B cell (primary cell): ENCODE measurements around the gene RHEBL1. TPM values are rescaled to one million over a fixed set of nuclear protein-coding genes. Genes with fewer than 3 reads are reported as not detected.
A peak's percentile ranks its signal among the peaks of the same experiment; 100 is the strongest.

Experiments
- ATAC-seq: fragments of 200-7000 bp; cut with Tn5 transposase; one replicate; pipeline ENCODE4 v1.10.0; 2021; ENCODE audit warnings: low read depth, mild to moderate bottlenecking, moderate number of reproducible peaks, moderate library complexity
- CTCF ChIA-PET: fragments of 350-600 bp; sonication (Branson Sonifier 250); formaldehyde crosslinking; loops from one replicate; lab custom pipeline; 2021; ENCODE audit warnings: antibody characterized with exemption, inconsistent platforms; lab: Charles Lee
- POLR2A ChIA-PET: fragments of 350-600 bp; sonication (Branson Sonifier 250); formaldehyde crosslinking; loops from one replicate; lab custom pipeline; 2021; ENCODE audit warnings: antibody characterized with exemption; lab: Charles Lee
- DNase-seq: peaks from one replicate; pipeline ENCODE4 v3.0.0; 2013
- H2AFZ ChIP-seq: 2 replicates; pipeline ENCODE4 v1.6.1; 2012; ENCODE audit warnings: mild to moderate bottlenecking, low read depth, low read length; ENCODE audit not compliant: insufficient read depth, poor library complexity, severe bottlenecking
- H3K27ac ChIP-seq, 2 donors: 1 replicate in 1 of 2; 2 replicates in 1 of 2; pipeline ENCODE4 v1.5.1; 2012 to 2013; ENCODE audit warnings: low read length in 2 of 2, mild to moderate bottlenecking in 2 of 2, moderate library complexity in 1 of 2
- H3K27me3 ChIP-seq, 4 experiments: fragments of 200-600 bp in 1 of 4; sonication (generic) in 1 of 4; replicated peaks in 1 of 4; 1 replicate in 2 of 4; 2 replicates in 2 of 4; pipeline versions ENCODE4 v1.6.1 to v1.7.0; 2013 to 2016; ENCODE audit warnings: low read length in 3 of 4, mild to moderate bottlenecking in 2 of 4, mixed read lengths in 1 of 4, moderate library complexity in 1 of 4; ENCODE audit not compliant: insufficient read depth in 4 of 4, control insufficient read depth in 3 of 4; ENCODE audit errors: control extremely low read depth in 1 of 4
- H3K36me3 ChIP-seq, 2 experiments: replicated peaks in 1 of 2; 1 replicate in 1 of 2; 2 replicates in 1 of 2; pipeline versions ENCODE4 v1.6.1 to v1.7.1; 2013; ENCODE audit warnings: low read length in 1 of 2; ENCODE audit not compliant: insufficient read depth in 2 of 2, control insufficient read depth in 1 of 2; ENCODE audit errors: control extremely low read depth in 1 of 2, extremely low read depth in 1 of 2
- H3K4me1 ChIP-seq, 2 donors: fragments of 200-600 bp in 1 of 2; sonication (generic) in 1 of 2; 1 replicate in 1 of 2; 2 replicates in 1 of 2; pipeline versions ENCODE4 v1.5.1 to v1.6.1; 2013 to 2017; ENCODE audit warnings: low read length in 2 of 2; ENCODE audit not compliant: control insufficient read depth in 2 of 2, insufficient read depth in 2 of 2
- H3K4me2 ChIP-seq: replicated peaks from 2 replicates; pipeline ENCODE3; 2012; ENCODE audit warnings: mild to moderate bottlenecking, low read depth, low read length; ENCODE audit not compliant: poor library complexity, severe bottlenecking
- H3K4me3 ChIP-seq, 5 experiments: fragments of 200-600 bp in 1 of 5; sonication (generic) in 1 of 5; 1 replicate in 3 of 5; 2 replicates in 2 of 5; pipeline versions ENCODE4 v1.5.1 to v1.7.0; 2011 to 2016; ENCODE audit warnings: low read length in 4 of 5, mild to moderate bottlenecking in 4 of 5, low read depth in 2 of 5, control low read depth in 1 of 5, moderate library complexity in 1 of 5; ENCODE audit not compliant: insufficient read depth in 1 of 5; ENCODE audit errors: control extremely low read depth in 1 of 5, extremely low read depth in 1 of 5
- H3K79me2 ChIP-seq: fragments of 200-600 bp; sonication (generic); one replicate; pipeline ENCODE4 v1.6.0; 2016; ENCODE audit warnings: low read length; ENCODE audit not compliant: control insufficient read depth, insufficient read depth
- H3K9ac ChIP-seq: fragments of 200-600 bp; sonication (generic); 2 replicates; pipeline ENCODE4 v1.6.1; 2017; ENCODE audit warnings: mild to moderate bottlenecking, low read length, moderate library complexity
- H3K9me3 ChIP-seq, 3 donors: one replicate each; pipeline versions ENCODE4 v1.6.1 to v1.7.1; 2013; ENCODE audit warnings: low read length in 2 of 3; ENCODE audit not compliant: control insufficient read depth in 2 of 3, insufficient read depth in 1 of 3; ENCODE audit errors: control extremely low read depth in 1 of 3
- H4K20me1 ChIP-seq: 2 replicates; pipeline ENCODE4 v1.6.0; 2012; ENCODE audit warnings: mild to moderate bottlenecking, low read length; ENCODE audit not compliant: insufficient read depth, control insufficient read depth, poor library complexity, severe bottlenecking
- H3K27ac Mint-ChIP-seq: one replicate; pipeline ENCODE4 v1.8.0; 2021; ENCODE audit warnings: mixed read lengths
- H3K27me3 Mint-ChIP-seq: one replicate; pipeline ENCODE4 v1.8.0; 2021; ENCODE audit warnings: mixed read lengths
- H3K4me1 Mint-ChIP-seq: one replicate; pipeline ENCODE4 v1.8.0; 2021; ENCODE audit warnings: mixed read lengths
- H3K4me3 Mint-ChIP-seq: one replicate; pipeline ENCODE4 v1.8.0; 2021; ENCODE audit warnings: mixed read lengths
- H3K9me3 Mint-ChIP-seq: one replicate; pipeline ENCODE4 v1.8.0; 2022; ENCODE audit warnings: mixed read lengths; ENCODE audit not compliant: insufficient read depth
- EZH2 ChIP-seq: IDR thresholded peaks from 2 replicates; pipeline ENCODE4 v1.6.1; 2012; ENCODE audit warnings: borderline replicate concordance, low read depth, mild to moderate bottlenecking, moderate library complexity, low read length; ENCODE audit not compliant: insufficient read depth, poor library complexity, severe bottlenecking
- WGBS: methylation state at CpG from one replicate; pipeline ENCODE4 v1.1.5; 2013; ENCODE audit warnings: missing lambda C conversion rate; ENCODE audit not compliant: insufficient coverage; 5-methylcytosine and 5-hydroxymethylcytosine counted together
- intact Hi-C: fragments of 100-400 bp; cut with micrococcal nuclease; formaldehyde crosslinking; loops from one replicate; pipeline ENCODE4 v1.10.0; 2022
- polyA plus RNA-seq: library from polyadenylated mRNA; depleted of rRNA; stranded (reverse); fragments of >200 nt; gene quantifications from 2 replicates; pipeline ENCODE4 v1.2.3, GENCODE V29; 2012
- total RNA-seq, 2 donors: library from RNA; stranded (reverse); fragments of 120-200 nt in 1 of 2; gene quantifications; 1 replicate in 1 of 2; 2 replicates in 1 of 2; pipeline versions ENCODE4 v1.2.3 to v1.2.4, GENCODE V29; 2013 to 2022
- TF ChIP-seq, protein P1 (sequence below): fragments of 200-600 bp; IDR thresholded peaks from one replicate; pipeline ENCODE4 v1.8.0; 2022; ENCODE audit warnings: antibody characterized with exemption, mild to moderate bottlenecking

The RHEBL1 gene
- total and polyA plus RNA-seq, 2 donors (not counting 1 experiment from before 2014, with no cell fraction given): 3.0 to 6.1 TPM

DNA sequence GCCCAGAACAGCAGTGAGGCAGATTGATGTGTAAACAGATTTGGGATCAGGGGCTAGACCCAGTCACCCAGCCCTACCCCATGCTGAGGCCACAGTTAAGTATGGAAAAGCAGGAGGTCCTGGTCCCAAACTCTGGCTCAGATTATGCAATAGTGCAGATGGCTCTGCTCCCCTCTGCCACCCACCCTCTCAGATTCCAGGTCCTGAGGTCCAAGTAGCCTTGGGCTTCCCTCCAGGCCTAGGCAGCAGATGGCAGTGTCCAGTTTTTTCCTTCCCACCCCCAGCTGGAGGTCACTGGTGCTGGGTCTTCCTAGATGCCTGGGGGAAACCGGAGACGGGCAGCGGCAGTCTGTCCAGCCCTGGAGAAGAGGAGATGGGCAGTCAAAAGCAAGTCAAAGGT, 27.6 kb upstream of the RHEBL1 start:
- no peak overlapping the region for H3K4me2 ChIP-seq
- ChIA-PET CTCF (interaction anchor here (0.8 to 17.6 kb wide), 10 partner anchors 11 to 244 kb away, joined by 3 to 199 read pairs (median 19); partner anchors contain the start of genes LMBR1L, RHEBL1 and TUBA1B), POLR2A (no interaction called here)
- H3K36me3 ChIP-seq: peaks cover 0 to 30% of the 10 kb centered on the region in 2 experiments
- H2AFZ ChIP-seq: no peak overlapping the region
- H3K27me3 ChIP-seq: peaks cover 0 to 29% (median 20%) of the 10 kb centered on the region in 4 experiments
- H3K9me3 ChIP-seq: peaks cover 0 to 15% (median 0%) of the 10 kb centered on the region in 3 donors
- no peak overlapping the region for H3K27ac ChIP-seq
- H3K27ac Mint-ChIP-seq: no peak overlapping the region
- H4K20me1 ChIP-seq: peaks cover 10% of the 10 kb centered on the region
- intact Hi-C loops: loop anchor here (10.0 kb wide), 1 partner anchor 247 kb away; the partner anchor contains the start of gene DNAJC22
- no peaks in the 10 kb centered on the region for H3K79me2 ChIP-seq
- H3K4me3 Mint-ChIP-seq: no peak overlapping the region
- WGBS: 96% methylated on average over 3 of the region's 3 CpGs
- H3K4me1 ChIP-seq: peaks cover 17 to 19% of the 10 kb centered on the region in 2 donors
- peaks cover 21% of the 10 kb centered on the region for H3K27me3 Mint-ChIP-seq
- no peak for TF ChIP-seq EZH2
- TF ChIP-seq, protein P1, sequence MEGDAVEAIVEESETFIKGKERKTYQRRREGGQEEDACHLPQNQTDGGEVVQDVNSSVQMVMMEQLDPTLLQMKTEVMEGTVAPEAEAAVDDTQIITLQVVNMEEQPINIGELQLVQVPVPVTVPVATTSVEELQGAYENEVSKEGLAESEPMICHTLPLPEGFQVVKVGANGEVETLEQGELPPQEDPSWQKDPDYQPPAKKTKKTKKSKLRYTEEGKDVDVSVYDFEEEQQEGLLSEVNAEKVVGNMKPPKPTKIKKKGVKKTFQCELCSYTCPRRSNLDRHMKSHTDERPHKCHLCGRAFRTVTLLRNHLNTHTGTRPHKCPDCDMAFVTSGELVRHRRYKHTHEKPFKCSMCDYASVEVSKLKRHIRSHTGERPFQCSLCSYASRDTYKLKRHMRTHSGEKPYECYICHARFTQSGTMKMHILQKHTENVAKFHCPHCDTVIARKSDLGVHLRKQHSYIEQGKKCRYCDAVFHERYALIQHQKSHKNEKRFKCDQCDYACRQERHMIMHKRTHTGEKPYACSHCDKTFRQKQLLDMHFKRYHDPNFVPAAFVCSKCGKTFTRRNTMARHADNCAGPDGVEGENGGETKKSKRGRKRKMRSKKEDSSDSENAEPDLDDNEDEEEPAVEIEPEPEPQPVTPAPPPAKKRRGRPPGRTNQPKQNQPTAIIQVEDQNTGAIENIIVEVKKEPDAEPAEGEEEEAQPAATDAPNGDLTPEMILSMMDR: no peak
- H3K4me1 Mint-ChIP-seq: peaks cover 21% of the 10 kb centered on the region
- no peaks in the 10 kb centered on the region for H3K9me3 Mint-ChIP-seq
- no peak overlapping the region for H3K4me3 ChIP-seq
- ATAC-seq (no peak), DNase-seq (no peak)
- no peak overlapping the region for H3K9ac ChIP-seq

DNA sequence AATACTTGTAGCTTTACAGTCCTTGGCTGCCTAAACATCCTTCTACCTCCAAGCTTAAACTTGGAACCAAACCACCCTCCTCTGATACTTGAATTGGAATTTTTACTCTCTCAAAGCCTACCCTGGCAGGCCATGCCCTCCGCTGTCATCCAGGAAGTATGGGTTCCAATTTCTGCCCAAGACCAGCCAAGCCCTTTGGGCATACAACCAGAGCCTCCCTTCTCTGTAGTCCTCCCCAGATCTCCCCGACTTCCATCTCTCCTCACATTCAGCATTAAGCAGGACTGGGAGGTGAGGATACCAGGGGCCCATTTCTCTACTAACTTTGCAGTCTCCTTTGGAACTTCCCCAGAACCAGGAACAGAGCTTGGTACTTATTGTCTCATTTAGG, 25.2 kb upstream of the RHEBL1 start:
- Mint-ChIP-seq H3K4me1 (peaks cover 42% of the 10 kb centered on the region), H3K27ac (no peak overlapping the region), H3K4me3 (peak overlapping the region; percentile 27), H3K9me3 (no peaks in the 10 kb centered on the region), H3K27me3 (peaks cover 41% of the 10 kb centered on the region)
- 90% methylated on average over 1 of the region's 2 CpGs for WGBS
- Histone ChIP-seq H3K4me3 (no peak overlapping the region), H3K27me3 (peaks cover 0 to 53% (median 37%) of the 10 kb centered on the region in 4 experiments), H3K79me2 (no peaks in the 10 kb centered on the region), H2AFZ (no peak overlapping the region), H3K9ac (no peak overlapping the region), H3K27ac (no peak overlapping the region), H3K4me2 (peak overlapping the region; percentile 66), H3K36me3 (peaks cover 0 to 6% of the 10 kb centered on the region in 2 experiments), H3K9me3 (peaks cover 0 to 27% (median 0%) of the 10 kb centered on the region in 3 donors), H4K20me1 (peaks cover 12% of the 10 kb centered on the region), H3K4me1 (peaks cover 41 to 43% of the 10 kb centered on the region in 2 donors)
- no peak for DNase-seq
- ChIA-PET POLR2A (interaction anchor here (0.7 to 1.8 kb wide), 3 partner anchors 25 to 140 kb away, joined by 3 to 9 read pairs (median 3); partner anchors contain the start of genes RHEBL1 and TUBA1B), CTCF (interaction anchor here (1.6 to 17.6 kb wide), 6 partner anchors 8 to 140 kb away, joined by 5 to 199 read pairs (median 61); partner anchors contain the start of gene LMBR1L)
- ATAC-seq: no peak
- no peak for TF ChIP-seq EZH2
- TF ChIP-seq, protein P1: no peak
- intact Hi-C loops: loop anchor here (10.0 kb wide), 1 partner anchor 250 kb away; the partner anchor contains the start of gene DNAJC22
